ENCODE data around the gene SPTLC1. TPM values are rescaled to one million over a fixed set of nuclear protein-coding genes. Genes with fewer than 3 reads are reported as not detected.

Gene SPTLC1
- total and polyA plus RNA-seq, 2 of the 8 experiments (the other 6 are each of a cell fraction or from before 2014, with no cell fraction given) = 34.2 to 62.1 TPM

DNA sequence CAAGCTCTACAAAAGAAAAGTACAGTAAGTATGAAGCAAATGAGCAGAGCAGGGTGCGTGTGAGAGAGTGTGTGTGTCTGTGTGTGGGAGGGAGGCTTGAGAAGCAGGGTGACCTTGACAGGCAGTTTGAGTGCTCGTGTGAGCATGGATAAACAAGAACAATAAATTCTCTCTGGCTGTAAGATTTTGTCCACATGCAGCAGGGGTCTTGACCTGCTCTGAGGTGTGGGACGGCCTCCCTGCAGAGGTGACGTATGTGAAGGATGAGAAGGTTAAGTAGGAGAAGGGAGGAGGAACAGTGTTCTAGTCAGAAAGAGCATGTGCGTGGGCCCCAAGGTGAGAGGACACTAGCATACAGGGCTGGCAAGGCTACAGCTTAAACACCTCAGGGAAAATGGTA is 49.0 kb downstream of the SPTLC1 start (continued):
- TF ChIP-seq, protein P1, sequence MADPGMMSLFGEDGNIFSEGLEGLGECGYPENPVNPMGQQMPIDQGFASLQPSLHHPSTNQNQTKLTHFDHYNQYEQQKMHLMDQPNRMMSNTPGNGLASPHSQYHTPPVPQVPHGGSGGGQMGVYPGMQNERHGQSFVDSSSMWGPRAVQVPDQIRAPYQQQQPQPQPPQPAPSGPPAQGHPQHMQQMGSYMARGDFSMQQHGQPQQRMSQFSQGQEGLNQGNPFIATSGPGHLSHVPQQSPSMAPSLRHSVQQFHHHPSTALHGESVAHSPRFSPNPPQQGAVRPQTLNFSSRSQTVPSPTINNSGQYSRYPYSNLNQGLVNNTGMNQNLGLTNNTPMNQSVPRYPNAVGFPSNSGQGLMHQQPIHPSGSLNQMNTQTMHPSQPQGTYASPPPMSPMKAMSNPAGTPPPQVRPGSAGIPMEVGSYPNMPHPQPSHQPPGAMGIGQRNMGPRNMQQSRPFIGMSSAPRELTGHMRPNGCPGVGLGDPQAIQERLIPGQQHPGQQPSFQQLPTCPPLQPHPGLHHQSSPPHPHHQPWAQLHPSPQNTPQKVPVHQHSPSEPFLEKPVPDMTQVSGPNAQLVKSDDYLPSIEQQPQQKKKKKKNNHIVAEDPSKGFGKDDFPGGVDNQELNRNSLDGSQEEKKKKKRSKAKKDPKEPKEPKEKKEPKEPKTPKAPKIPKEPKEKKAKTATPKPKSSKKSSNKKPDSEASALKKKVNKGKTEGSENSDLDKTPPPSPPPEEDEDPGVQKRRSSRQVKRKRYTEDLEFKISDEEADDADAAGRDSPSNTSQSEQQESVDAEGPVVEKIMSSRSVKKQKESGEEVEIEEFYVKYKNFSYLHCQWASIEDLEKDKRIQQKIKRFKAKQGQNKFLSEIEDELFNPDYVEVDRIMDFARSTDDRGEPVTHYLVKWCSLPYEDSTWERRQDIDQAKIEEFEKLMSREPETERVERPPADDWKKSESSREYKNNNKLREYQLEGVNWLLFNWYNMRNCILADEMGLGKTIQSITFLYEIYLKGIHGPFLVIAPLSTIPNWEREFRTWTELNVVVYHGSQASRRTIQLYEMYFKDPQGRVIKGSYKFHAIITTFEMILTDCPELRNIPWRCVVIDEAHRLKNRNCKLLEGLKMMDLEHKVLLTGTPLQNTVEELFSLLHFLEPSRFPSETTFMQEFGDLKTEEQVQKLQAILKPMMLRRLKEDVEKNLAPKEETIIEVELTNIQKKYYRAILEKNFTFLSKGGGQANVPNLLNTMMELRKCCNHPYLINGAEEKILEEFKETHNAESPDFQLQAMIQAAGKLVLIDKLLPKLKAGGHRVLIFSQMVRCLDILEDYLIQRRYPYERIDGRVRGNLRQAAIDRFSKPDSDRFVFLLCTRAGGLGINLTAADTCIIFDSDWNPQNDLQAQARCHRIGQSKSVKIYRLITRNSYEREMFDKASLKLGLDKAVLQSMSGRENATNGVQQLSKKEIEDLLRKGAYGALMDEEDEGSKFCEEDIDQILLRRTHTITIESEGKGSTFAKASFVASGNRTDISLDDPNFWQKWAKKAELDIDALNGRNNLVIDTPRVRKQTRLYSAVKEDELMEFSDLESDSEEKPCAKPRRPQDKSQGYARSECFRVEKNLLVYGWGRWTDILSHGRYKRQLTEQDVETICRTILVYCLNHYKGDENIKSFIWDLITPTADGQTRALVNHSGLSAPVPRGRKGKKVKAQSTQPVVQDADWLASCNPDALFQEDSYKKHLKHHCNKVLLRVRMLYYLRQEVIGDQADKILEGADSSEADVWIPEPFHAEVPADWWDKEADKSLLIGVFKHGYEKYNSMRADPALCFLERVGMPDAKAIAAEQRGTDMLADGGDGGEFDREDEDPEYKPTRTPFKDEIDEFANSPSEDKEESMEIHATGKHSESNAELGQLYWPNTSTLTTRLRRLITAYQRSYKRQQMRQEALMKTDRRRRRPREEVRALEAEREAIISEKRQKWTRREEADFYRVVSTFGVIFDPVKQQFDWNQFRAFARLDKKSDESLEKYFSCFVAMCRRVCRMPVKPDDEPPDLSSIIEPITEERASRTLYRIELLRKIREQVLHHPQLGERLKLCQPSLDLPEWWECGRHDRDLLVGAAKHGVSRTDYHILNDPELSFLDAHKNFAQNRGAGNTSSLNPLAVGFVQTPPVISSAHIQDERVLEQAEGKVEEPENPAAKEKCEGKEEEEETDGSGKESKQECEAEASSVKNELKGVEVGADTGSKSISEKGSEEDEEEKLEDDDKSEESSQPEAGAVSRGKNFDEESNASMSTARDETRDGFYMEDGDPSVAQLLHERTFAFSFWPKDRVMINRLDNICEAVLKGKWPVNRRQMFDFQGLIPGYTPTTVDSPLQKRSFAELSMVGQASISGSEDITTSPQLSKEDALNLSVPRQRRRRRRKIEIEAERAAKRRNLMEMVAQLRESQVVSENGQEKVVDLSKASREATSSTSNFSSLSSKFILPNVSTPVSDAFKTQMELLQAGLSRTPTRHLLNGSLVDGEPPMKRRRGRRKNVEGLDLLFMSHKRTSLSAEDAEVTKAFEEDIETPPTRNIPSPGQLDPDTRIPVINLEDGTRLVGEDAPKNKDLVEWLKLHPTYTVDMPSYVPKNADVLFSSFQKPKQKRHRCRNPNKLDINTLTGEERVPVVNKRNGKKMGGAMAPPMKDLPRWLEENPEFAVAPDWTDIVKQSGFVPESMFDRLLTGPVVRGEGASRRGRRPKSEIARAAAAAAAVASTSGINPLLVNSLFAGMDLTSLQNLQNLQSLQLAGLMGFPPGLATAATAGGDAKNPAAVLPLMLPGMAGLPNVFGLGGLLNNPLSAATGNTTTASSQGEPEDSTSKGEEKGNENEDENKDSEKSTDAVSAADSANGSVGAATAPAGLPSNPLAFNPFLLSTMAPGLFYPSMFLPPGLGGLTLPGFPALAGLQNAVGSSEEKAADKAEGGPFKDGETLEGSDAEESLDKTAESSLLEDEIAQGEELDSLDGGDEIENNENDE (IDR thresholded peaks at IDR 0.05; ENCODE audit: insufficient replicate concordance, low read length) = no peak
- no peak for TF ChIP-seq TCF12 (IDR thresholded peaks at IDR 0.05; ENCODE audit: low read depth, low read length)
- no peak for TF ChIP-seq ASH2L (IDR thresholded peaks at IDR 0.05; ENCODE audit: low read length)
- no peak for TF ChIP-seq SP1 (IDR thresholded peaks at IDR 0.05; ENCODE audit: low read depth, low read length)
- TF ChIP-seq RBBP5 (IDR thresholded peaks at IDR 0.05; ENCODE audit: borderline replicate concordance, low read depth, low read length) = no peak
- no peak for TF ChIP-seq NRF1 (IDR thresholded peaks at IDR 0.05; ENCODE audit: low read depth, low read length)
- TF ChIP-seq MAFK (IDR thresholded peaks at IDR 0.05; ENCODE audit: low read depth, low read length) = no peak
- TF ChIP-seq, protein P2, sequence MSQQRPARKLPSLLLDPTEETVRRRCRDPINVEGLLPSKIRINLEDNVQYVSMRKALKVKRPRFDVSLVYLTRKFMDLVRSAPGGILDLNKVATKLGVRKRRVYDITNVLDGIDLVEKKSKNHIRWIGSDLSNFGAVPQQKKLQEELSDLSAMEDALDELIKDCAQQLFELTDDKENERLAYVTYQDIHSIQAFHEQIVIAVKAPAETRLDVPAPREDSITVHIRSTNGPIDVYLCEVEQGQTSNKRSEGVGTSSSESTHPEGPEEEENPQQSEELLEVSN (IDR thresholded peaks at IDR 0.05) = no peak
- no peak for TF ChIP-seq RAD21 (IDR thresholded peaks at IDR 0.05 in 1 of 2, conservative IDR thresholded peaks at IDR 0.05 in 1 of 2; ENCODE audit: low read depth in 2 of 2, low read length in 2 of 2)
- TF ChIP-seq BCL11A (IDR thresholded peaks at IDR 0.05; ENCODE audit: low read depth in 2 of 2, low read length in 2 of 2) = no peak
- no peak for TF ChIP-seq HDAC6 (IDR thresholded peaks at IDR 0.05; ENCODE audit: low read depth, low read length)
